K562 (cell line): ENCODE results near the gene TMEM187.

ENCODE experiments used
- BDP1 ChIP-seq: IDR thresholded peaks from 3 replicates; pipeline ENCODE4 v1.6.1; 2011; ENCODE audit not compliant: insufficient read length, insufficient read depth
- CBX3 ChIP-seq, 2 experiments: IDR thresholded peaks; 1 replicate in 1 of 2; 2 replicates in 1 of 2; pipeline ENCODE4 v1.6.1; 2012; ENCODE audit warnings: inconsistent platforms in 2 of 2, low read length in 2 of 2, borderline replicate concordance in 1 of 2, control low read depth in 1 of 2
- CEBPB ChIP-seq: fragments of 450-650 bp; IDR thresholded peaks from 2 replicates; pipeline ENCODE4 v1.6.1; 2016; ENCODE audit warnings: missing genetic modification characterization, missing compliant biosample characterization
- EP400 ChIP-seq: fragments of 450-650 bp; IDR thresholded peaks from 2 replicates; pipeline ENCODE4 v1.6.1; 2017; ENCODE audit warnings: antibody characterized with exemption, mild to moderate bottlenecking, moderate library complexity
- ETS2 ChIP-seq: IDR thresholded peaks from 2 replicates; pipeline ENCODE4 v1.6.1; 2016; ENCODE audit warnings: borderline replicate concordance, missing genetic modification characterization, mild to moderate bottlenecking, moderate library complexity, missing compliant biosample characterization; ENCODE audit not compliant: poor library complexity, severe bottlenecking
- EZH2 ChIP-seq: IDR thresholded peaks from 2 replicates; pipeline ENCODE4 v1.6.1; 2012; ENCODE audit warnings: low read depth, mild to moderate bottlenecking, inconsistent platforms, low read length, borderline replicate concordance
- NFYB ChIP-seq: IDR thresholded peaks from 2 replicates; pipeline ENCODE4 v1.6.1; 2011; ENCODE audit warnings: mild to moderate bottlenecking, moderate library complexity; ENCODE audit not compliant: insufficient read length; ENCODE audit errors: extremely low read depth
- RFX5 ChIP-seq: IDR thresholded peaks from 2 replicates; pipeline ENCODE4 v1.6.1; 2011; ENCODE audit warnings: low read depth, mild to moderate bottlenecking, improper control_type of control experiment, low read length
- SP1 ChIP-seq: sonication (generic); formaldehyde crosslinking; IDR thresholded peaks from 2 replicates; pipeline ENCODE4 v1.8.1; 2022; ENCODE audit warnings: mild to moderate bottlenecking, missing genetic modification reagents
- TEAD4 ChIP-seq, 2 experiments: sonication (generic) in 1 of 2; formaldehyde crosslinking in 1 of 2; IDR thresholded peaks; 2 replicates each; pipeline versions ENCODE4 v1.6.1 to v1.8.0; 2012 to 2022; ENCODE audit warnings: borderline replicate concordance in 1 of 2, inconsistent platforms in 1 of 2, low read length in 1 of 2, mild to moderate bottlenecking in 1 of 2, missing genetic modification reagents in 1 of 2
- ZNF174 ChIP-seq: fragments of 250-450 bp; sonication (Bioruptor Pico); IDR thresholded peaks from 2 replicates; pipeline ENCODE4 v1.4.0; 2020; ENCODE audit warnings: mild to moderate bottlenecking
- ZNF184 ChIP-seq: sonication (generic); formaldehyde crosslinking; IDR thresholded peaks from 2 replicates; pipeline ENCODE4 v1.5.0; 2020; ENCODE audit warnings: missing genetic modification reagents
- ZNF232 ChIP-seq: sonication (generic); formaldehyde crosslinking; IDR thresholded peaks from 2 replicates; pipeline ENCODE4 v1.8.0; 2022; ENCODE audit warnings: mild to moderate bottlenecking, missing genetic modification reagents
- ZNF384 ChIP-seq: IDR thresholded peaks from 2 replicates; pipeline ENCODE4 v1.6.1; 2012; ENCODE audit warnings: low read depth, low read length, improper control_type of control experiment

DNA sequence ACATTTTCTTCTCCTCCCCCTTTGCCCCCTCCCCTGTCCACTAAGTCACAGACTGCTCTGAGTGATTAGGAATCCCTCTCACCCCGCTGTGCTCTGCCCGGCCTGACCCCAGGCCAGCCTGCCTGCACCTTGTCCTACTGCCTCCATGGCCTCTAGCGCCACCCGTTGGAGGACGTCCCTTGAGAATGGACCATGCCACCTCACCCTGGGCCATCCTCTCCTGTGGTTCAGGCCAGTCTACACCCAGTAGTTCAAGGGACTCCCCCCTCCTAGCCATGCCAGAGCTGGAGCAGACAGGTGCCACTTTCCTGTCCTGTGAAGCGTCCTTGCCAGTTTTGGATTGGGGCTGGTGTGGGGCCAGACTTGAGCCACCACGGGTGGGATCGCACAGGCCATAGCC, 56.9 kb downstream of the TMEM187 start:
- no peak for TF ChIP-seq EZH2
- no peak for TF ChIP-seq NFYB
- no peak for TF ChIP-seq ZNF384
- no peak for TF ChIP-seq EP400
- TF ChIP-seq BDP1 = no peak
- TF ChIP-seq ZNF232 (CRISPR knock-in tag) = no peak
- no peak for TF ChIP-seq ZNF184 (CRISPR knock-in tag)
- TF ChIP-seq SP1 (CRISPR knock-in tag) = no peak
- no peak for TF ChIP-seq CBX3 (IDR thresholded peaks at IDR 0.05; ENCODE audit: borderline replicate concordance in 1 of 2, low read length in 2 of 2)
- no peak for TF ChIP-seq ZNF174 (CRISPR knock-in tag)
- no peak for TF ChIP-seq CEBPB
- TF ChIP-seq ETS2 (tag) = no peak
- no peak for TF ChIP-seq TEAD4 (IDR thresholded peaks at IDR 0.05; ENCODE audit: low read length)
- no peak for TF ChIP-seq TEAD4 (CRISPR knock-in tag; IDR thresholded peaks at IDR 0.05; ENCODE audit: borderline replicate concordance)
- no peak for TF ChIP-seq RFX5
